SU-DHL-6 (cell line): Measurements from ENCODE around the gene ADGRB3.

ENCODE experiments used
- EZH2phosphoT487 ChIP-seq: fragments of 200-600 bp; sonication (generic), shearing (Covaris generic); conservative IDR thresholded peaks from 2 replicates; pipeline ENCODE4 v1.6.1; 2018; ENCODE audit warnings: mild to moderate bottlenecking, antibody characterized with exemption, low read length, moderate library complexity, mixed read lengths
- TF ChIP-seq, protein P1 (sequence below): fragments of 200-600 bp; sonication (generic); IDR thresholded peaks from one replicate; pipeline ENCODE4 v1.5.1; 2017; ENCODE audit warnings: antibody characterized with exemption, mild to moderate bottlenecking, low read length, moderate library complexity; ENCODE audit not compliant: insufficient read depth, poor library complexity, severe bottlenecking

GRCh38 chr6:68730291-68731054, 95.4 kb downstream of the ADGRB3 start:
- TF ChIP-seq, protein P1, sequence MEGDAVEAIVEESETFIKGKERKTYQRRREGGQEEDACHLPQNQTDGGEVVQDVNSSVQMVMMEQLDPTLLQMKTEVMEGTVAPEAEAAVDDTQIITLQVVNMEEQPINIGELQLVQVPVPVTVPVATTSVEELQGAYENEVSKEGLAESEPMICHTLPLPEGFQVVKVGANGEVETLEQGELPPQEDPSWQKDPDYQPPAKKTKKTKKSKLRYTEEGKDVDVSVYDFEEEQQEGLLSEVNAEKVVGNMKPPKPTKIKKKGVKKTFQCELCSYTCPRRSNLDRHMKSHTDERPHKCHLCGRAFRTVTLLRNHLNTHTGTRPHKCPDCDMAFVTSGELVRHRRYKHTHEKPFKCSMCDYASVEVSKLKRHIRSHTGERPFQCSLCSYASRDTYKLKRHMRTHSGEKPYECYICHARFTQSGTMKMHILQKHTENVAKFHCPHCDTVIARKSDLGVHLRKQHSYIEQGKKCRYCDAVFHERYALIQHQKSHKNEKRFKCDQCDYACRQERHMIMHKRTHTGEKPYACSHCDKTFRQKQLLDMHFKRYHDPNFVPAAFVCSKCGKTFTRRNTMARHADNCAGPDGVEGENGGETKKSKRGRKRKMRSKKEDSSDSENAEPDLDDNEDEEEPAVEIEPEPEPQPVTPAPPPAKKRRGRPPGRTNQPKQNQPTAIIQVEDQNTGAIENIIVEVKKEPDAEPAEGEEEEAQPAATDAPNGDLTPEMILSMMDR: no peak
- no peak for TF ChIP-seq EZH2phosphoT487
